SK-N-MC (cell line): Measurements from ENCODE around the gene TXLNB.

Source experiments
- EZH2 ChIP-seq: fragments of 200-600 bp; sonication (generic); IDR thresholded peaks from one replicate; pipeline ENCODE4 v1.6.1; 2017; ENCODE audit warnings: antibody characterized with exemption
- POLR2AphosphoS5 ChIP-seq: IDR thresholded peaks from 2 replicates; pipeline ENCODE4 v1.6.1; 2012; ENCODE audit warnings: mild to moderate bottlenecking, low read depth, low read length, borderline replicate concordance

DNA sequence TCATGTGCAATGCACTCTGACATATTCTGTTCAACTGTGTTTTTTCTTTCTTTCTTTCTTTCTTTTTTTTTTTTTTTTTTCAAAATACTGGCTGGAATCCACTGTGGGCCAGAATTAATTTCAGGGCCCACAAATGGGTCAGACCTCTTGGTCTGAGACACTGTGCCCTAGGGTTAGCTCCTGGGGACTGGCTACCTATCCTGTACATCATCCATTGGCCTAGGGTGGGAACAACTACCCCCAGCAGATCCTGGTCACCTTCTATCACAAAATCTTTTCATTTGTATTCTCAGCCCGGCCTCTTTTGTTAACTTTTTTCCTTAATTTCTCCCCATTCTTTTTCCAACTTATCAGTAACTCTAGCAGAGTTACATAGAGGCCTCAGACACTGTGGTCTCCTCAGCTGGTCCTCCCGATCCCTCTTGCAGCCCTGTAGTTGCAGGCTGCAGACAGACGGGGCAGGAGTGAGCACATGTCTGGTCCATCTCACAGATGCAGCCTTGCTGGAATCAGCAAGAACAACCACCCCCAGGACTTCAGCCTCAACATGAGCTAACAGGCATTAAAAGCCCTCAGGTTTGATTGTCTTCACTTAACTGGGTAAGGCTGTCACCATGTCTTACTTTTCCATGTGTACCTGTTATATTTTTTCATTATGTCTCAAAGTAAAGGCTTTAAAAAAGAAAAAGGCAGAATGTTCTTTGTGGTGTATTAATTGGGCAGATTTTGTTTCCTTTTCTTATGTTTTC is 41.3 kb downstream of the TXLNB start:
- no peak for TF ChIP-seq EZH2
- no peak for TF ChIP-seq POLR2AphosphoS5
